Astrocyte (in vitro differentiated cells and primary cell): ENCODE results near the gene SSBP3. TPM values are rescaled to one million over a fixed set of nuclear protein-coding genes. Genes with fewer than 3 reads are reported as not detected.

ENCODE experiments used
- DNase-seq: peaks from one replicate; pipeline ENCODE4 v3.0.0-alpha.2; 2010; ENCODE audit warnings: low read depth
- FAIRE-seq: peaks from 2 replicates; lab custom pipeline; 2011; peaks lifted over from hg19 to GRCh38; lab: Jason Lieb, UNC
- H2AFZ ChIP-seq: 2 replicates; pipeline ENCODE4 v1.6.0; 2012; ENCODE audit warnings: low read depth, low read length, inconsistent platforms
- H3K27ac ChIP-seq: 2 replicates; pipeline ENCODE4 v1.5.1; 2011; ENCODE audit warnings: low read depth, low read length, inconsistent platforms
- H3K27me3 ChIP-seq: 2 replicates; pipeline ENCODE4 v1.6.0; 2011; ENCODE audit warnings: low read length, inconsistent platforms; ENCODE audit not compliant: insufficient read depth
- H3K36me3 ChIP-seq: 2 replicates; pipeline ENCODE4 v1.5.1; 2011; ENCODE audit warnings: low read length, inconsistent platforms; ENCODE audit not compliant: insufficient read depth
- H3K4me1 ChIP-seq: 2 replicates; pipeline ENCODE4 v1.5.1; 2011; ENCODE audit warnings: low read length, inconsistent platforms; ENCODE audit not compliant: insufficient read depth
- H3K4me2 ChIP-seq: 2 replicates; pipeline ENCODE4 v1.6.0; 2012; ENCODE audit warnings: low read length, inconsistent platforms
- H3K4me3 ChIP-seq: 2 replicates; pipeline ENCODE4 v1.5.1; 2011; ENCODE audit warnings: low read depth, mild to moderate bottlenecking, low read length, inconsistent platforms; ENCODE audit not compliant: insufficient read depth
- H3K79me2 ChIP-seq: 2 replicates; pipeline ENCODE4 v1.6.0; 2012; ENCODE audit warnings: mild to moderate bottlenecking, low read length, inconsistent platforms; ENCODE audit not compliant: insufficient read depth
- H3K9ac ChIP-seq: 2 replicates; pipeline ENCODE4 v1.6.0; 2012; ENCODE audit warnings: mild to moderate bottlenecking, low read length, inconsistent platforms
- H3K9me3 ChIP-seq: 2 replicates; pipeline ENCODE4 v1.5.1; 2012; ENCODE audit warnings: low read depth, mild to moderate bottlenecking, low read length, inconsistent platforms; ENCODE audit not compliant: insufficient read depth
- H4K20me1 ChIP-seq: 2 replicates; pipeline ENCODE4 v1.6.0; 2012; ENCODE audit warnings: low read length, inconsistent platforms; ENCODE audit not compliant: insufficient read depth
- H3K27ac Mint-ChIP-seq: one replicate; pipeline ENCODE4 v1.8.0; 2021; ENCODE audit warnings: mild to moderate bottlenecking, mixed read lengths; ENCODE audit not compliant: unreplicated experiment
- H3K27me3 Mint-ChIP-seq: one replicate; pipeline ENCODE4 v1.8.0; 2021; ENCODE audit warnings: low read depth, mixed read lengths; ENCODE audit not compliant: unreplicated experiment
- H3K36me3 Mint-ChIP-seq: one replicate; pipeline ENCODE4 v1.8.0; 2021; ENCODE audit warnings: low read depth, mixed read lengths; ENCODE audit not compliant: unreplicated experiment
- H3K4me1 Mint-ChIP-seq: one replicate; pipeline ENCODE4 v1.8.0; 2021; ENCODE audit warnings: low read depth, mixed read lengths; ENCODE audit not compliant: unreplicated experiment
- H3K4me3 Mint-ChIP-seq: one replicate; pipeline ENCODE4 v1.8.0; 2021; ENCODE audit warnings: mild to moderate bottlenecking, moderate library complexity, mixed read lengths; ENCODE audit not compliant: unreplicated experiment
- H3K9me3 Mint-ChIP-seq: one replicate; pipeline ENCODE4 v1.8.0; 2021; ENCODE audit warnings: mild to moderate bottlenecking, mixed read lengths; ENCODE audit not compliant: unreplicated experiment
- CTCF ChIP-seq: IDR thresholded peaks from 2 replicates; pipeline ENCODE4 v1.5.1; 2011; ENCODE audit warnings: low read depth, mild to moderate bottlenecking, inconsistent platforms, low read length, moderate library complexity; ENCODE audit not compliant: insufficient read depth
- EZH2 ChIP-seq: IDR thresholded peaks from 2 replicates; pipeline ENCODE4 v1.6.1; 2012; ENCODE audit warnings: mild to moderate bottlenecking, low read length, inconsistent platforms; ENCODE audit not compliant: insufficient read depth
- total RNA-seq: library from RNA; stranded (reverse); gene quantifications from 2 replicates; pipeline ENCODE4 v1.2.1, GENCODE V29; 2021

The SSBP3 gene
- total RNA-seq, 1 donor from 2014 or later: 89.8 TPM

- Mint-ChIP-seq H3K27me3 (no peaks in the 10 kb centered on the region), H3K4me1 (peaks cover 63% of the 10 kb centered on the region), H3K36me3 (peaks cover 25% of the 10 kb centered on the region), H3K27ac (peak overlapping the region; percentile 34), H3K4me3 (no peak overlapping the region), H3K9me3 (no peaks in the 10 kb centered on the region)
- Histone ChIP-seq H3K27ac (no peak overlapping the region), H4K20me1 (peaks cover 40% of the 10 kb centered on the region), H3K4me2 (no peak overlapping the region), H3K27me3 (no peaks in the 10 kb centered on the region), H3K79me2 (peaks cover 3% of the 10 kb centered on the region), H2AFZ (no peak overlapping the region), H3K4me3 (no peak overlapping the region), H3K36me3 (peaks cover 4% of the 10 kb centered on the region), H3K9me3 (no peaks in the 10 kb centered on the region), H3K9ac (no peak overlapping the region), H3K4me1 (peaks cover 27% of the 10 kb centered on the region)
- TF ChIP-seq CTCF (no peak), EZH2 (no peak)
- FAIRE-seq (no peak), DNase-seq (peak; percentile 93)
Measured at GRCh38 chr1:54280651-54281050, 125.5 kb downstream of the SSBP3 start.

GRCh38 chr1:54279457-54279856 is 126.7 kb downstream of the SSBP3 start:
- peak overlapping the region; percentile 3 for H3K4me2 ChIP-seq
- Mint-ChIP-seq H3K4me3 (no peak overlapping the region), H3K27me3 (no peaks in the 10 kb centered on the region), H3K9me3 (no peaks in the 10 kb centered on the region), H3K4me1 (peaks cover 60% of the 10 kb centered on the region), H3K36me3 (peaks cover 25% of the 10 kb centered on the region), H3K27ac (peak overlapping the region; percentile 90)
- no peak overlapping the region for H3K4me3 ChIP-seq
- TF ChIP-seq CTCF (no peak), EZH2 (no peak)
- no peak for FAIRE-seq
- no peaks in the 10 kb centered on the region for H3K9me3 ChIP-seq
- no peaks in the 10 kb centered on the region for H3K27me3 ChIP-seq
- H4K20me1 ChIP-seq: peaks cover 44% of the 10 kb centered on the region
- peaks cover 34% of the 10 kb centered on the region for H3K4me1 ChIP-seq
- no peak overlapping the region for H2AFZ ChIP-seq
- H3K9ac ChIP-seq: no peak overlapping the region
- H3K79me2 ChIP-seq: peaks cover 2% of the 10 kb centered on the region
- no peak for DNase-seq
- peak overlapping the region; percentile 37 for H3K27ac ChIP-seq
- peaks cover 4% of the 10 kb centered on the region for H3K36me3 ChIP-seq

GRCh38 chr1:54278941-54279422 is 127.2 kb downstream of the SSBP3 start:
- H3K36me3 ChIP-seq: peaks cover 4% of the 10 kb centered on the region
- peaks cover 2% of the 10 kb centered on the region for H3K79me2 ChIP-seq
- no peaks in the 10 kb centered on the region for H3K9me3 ChIP-seq
- peak overlapping the region; percentile 31 for H3K27ac ChIP-seq
- Mint-ChIP-seq H3K4me1 (peaks cover 59% of the 10 kb centered on the region), H3K27me3 (no peaks in the 10 kb centered on the region), H3K27ac (peak overlapping the region; percentile 90), H3K4me3 (no peak overlapping the region), H3K9me3 (no peaks in the 10 kb centered on the region), H3K36me3 (peaks cover 25% of the 10 kb centered on the region)
- no peak overlapping the region for H2AFZ ChIP-seq
- peaks cover 44% of the 10 kb centered on the region for H4K20me1 ChIP-seq
- TF ChIP-seq EZH2 (no peak), CTCF (no peak)
- peak; percentile 92 for DNase-seq
- H3K4me1 ChIP-seq: peaks cover 36% of the 10 kb centered on the region
- no peak overlapping the region for H3K4me3 ChIP-seq
- no peak overlapping the region for H3K9ac ChIP-seq
- H3K27me3 ChIP-seq: no peaks in the 10 kb centered on the region
- peak overlapping the region; percentile 3 for H3K4me2 ChIP-seq
- peak; percentile 64 for FAIRE-seq
